ENCODE data around the gene KRT40.

DNA sequence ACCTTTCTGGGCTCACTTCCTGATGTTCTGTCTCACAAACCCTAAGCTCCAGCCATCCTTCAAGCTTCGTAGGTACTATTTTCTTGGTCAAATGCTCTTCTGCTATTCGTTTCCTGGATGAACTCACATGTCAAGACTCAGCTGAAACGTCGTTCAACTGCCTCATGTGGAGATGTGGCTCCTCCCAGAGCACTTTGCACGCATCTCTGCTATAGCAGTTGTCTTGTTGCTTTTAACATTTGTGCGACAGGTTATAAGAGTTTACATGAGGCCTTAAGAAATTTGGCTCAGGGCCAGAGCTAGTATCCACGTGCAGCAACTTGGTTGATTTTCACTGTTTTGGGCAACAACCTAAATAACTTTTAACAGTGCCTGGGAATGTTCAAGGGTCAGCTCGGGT lies 2.8 kb upstream of the KRT40 start:
- TF ChIP-seq, protein P1, sequence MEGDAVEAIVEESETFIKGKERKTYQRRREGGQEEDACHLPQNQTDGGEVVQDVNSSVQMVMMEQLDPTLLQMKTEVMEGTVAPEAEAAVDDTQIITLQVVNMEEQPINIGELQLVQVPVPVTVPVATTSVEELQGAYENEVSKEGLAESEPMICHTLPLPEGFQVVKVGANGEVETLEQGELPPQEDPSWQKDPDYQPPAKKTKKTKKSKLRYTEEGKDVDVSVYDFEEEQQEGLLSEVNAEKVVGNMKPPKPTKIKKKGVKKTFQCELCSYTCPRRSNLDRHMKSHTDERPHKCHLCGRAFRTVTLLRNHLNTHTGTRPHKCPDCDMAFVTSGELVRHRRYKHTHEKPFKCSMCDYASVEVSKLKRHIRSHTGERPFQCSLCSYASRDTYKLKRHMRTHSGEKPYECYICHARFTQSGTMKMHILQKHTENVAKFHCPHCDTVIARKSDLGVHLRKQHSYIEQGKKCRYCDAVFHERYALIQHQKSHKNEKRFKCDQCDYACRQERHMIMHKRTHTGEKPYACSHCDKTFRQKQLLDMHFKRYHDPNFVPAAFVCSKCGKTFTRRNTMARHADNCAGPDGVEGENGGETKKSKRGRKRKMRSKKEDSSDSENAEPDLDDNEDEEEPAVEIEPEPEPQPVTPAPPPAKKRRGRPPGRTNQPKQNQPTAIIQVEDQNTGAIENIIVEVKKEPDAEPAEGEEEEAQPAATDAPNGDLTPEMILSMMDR (IDR thresholded peaks at IDR 0.05) = no peak
- TF ChIP-seq POLR2A (IDR thresholded peaks at IDR 0.05) = no peak
